Measurements from ENCODE around the gene CYP46A1.
A peak's percentile ranks its signal among the peaks of the same experiment; 100 is the strongest.
"Not testable (repeated sequence)": the region's sequence is repeated elsewhere in the genome, so short reads cannot be mapped to it uniquely, and the experiment has no call there.

CYP46A1 gene

GRCh38 chr14:99657645-99658155 is 26.4 kb upstream of the CYP46A1 start:
- no peak for DNase-seq

- no peak for DNase-seq
Measured at GRCh38 chr14:99658218-99658845, 25.8 kb upstream of the CYP46A1 start.

GRCh38 chr14:99659333-99659741 is 24.8 kb upstream of the CYP46A1 start:
- DNase-seq = no peak

GRCh38 chr14:99660006-99660566 is 24.0 kb upstream of the CYP46A1 start:
- no peak for DNase-seq

- DNase-seq = no peak
Measured at GRCh38 chr14:99660794-99661193, 23.3 kb upstream of the CYP46A1 start.

- not testable (repeated sequence) for DNase-seq
Measured at GRCh38 chr14:99661206-99661605, 22.9 kb upstream of the CYP46A1 start.

- no peak for DNase-seq
Measured at GRCh38 chr14:99662846-99663245, 21.3 kb upstream of the CYP46A1 start.

- no peak for DNase-seq
Measured at GRCh38 chr14:99663386-99664057, 20.6 kb upstream of the CYP46A1 start.

- peak in 16 of 51 donors; percentile 31 to 77 (median 50) for DNase-seq
Measured at GRCh38 chr14:99664058-99664936, 19.8 kb upstream of the CYP46A1 start.

GRCh38 chr14:99664937-99665273 is 19.2 kb upstream of the CYP46A1 start:
- DNase-seq = no peak

GRCh38 chr14:99666533-99666932 is 17.6 kb upstream of the CYP46A1 start:
- no peak for DNase-seq

GRCh38 chr14:99667045-99667444 is 17.1 kb upstream of the CYP46A1 start:
- no peak for DNase-seq

GRCh38 chr14:99667821-99668220 is 16.3 kb upstream of the CYP46A1 start:
- DNase-seq = no peak

GRCh38 chr14:99668307-99669295 is 15.5 kb upstream of the CYP46A1 start:
- DNase-seq = no peak

GRCh38 chr14:99670361-99671234 is 13.5 kb upstream of the CYP46A1 start:
- DNase-seq = no peak

- peak in 25 of 51 donors; percentile 13 to 73 (median 56) for DNase-seq
Measured at GRCh38 chr14:99671235-99672224, 12.6 kb upstream of the CYP46A1 start.

GRCh38 chr14:99672506-99673304 is 11.4 kb upstream of the CYP46A1 start:
- peak in 1 of 51 donors; percentile 9 for DNase-seq
